HTR-8/SVneo (cell line): ENCODE data around the gene PCLAF.
"Not testable (repeated sequence)": the region's sequence is repeated elsewhere in the genome, so short reads cannot be mapped to it uniquely, and the experiment has no call there.

Experiments used
- DNase-seq: peaks from one replicate; pipeline ENCODE4 v3.0.0; 2011; ENCODE audit warnings: low spot score, mixed read lengths; ENCODE audit not compliant: insufficient read length
- FAIRE-seq: peaks from 2 replicates; lab custom pipeline; 2011; peaks lifted over from hg19 to GRCh38; lab: Jason Lieb, UNC

The PCLAF gene

DNA sequence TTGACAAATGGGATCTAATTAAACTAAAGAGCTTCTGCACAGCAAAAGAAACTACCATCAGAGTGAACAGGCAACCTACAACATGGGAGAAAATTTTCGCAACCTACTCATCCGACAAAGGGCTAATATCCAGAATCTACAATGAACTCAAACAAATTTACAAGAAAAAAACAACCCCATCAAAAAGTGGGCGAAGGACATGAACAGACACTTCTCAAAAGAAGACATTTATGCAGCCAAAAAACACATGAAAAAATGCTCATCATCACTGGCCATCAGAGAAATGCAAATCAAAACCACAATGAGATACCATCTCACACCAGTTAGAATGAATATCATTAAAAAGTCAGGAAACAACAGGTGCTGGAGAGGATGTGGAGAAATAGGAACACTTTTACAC is 49.6 kb downstream of the PCLAF start:
- FAIRE-seq, DNase-seq: not testable (repeated sequence)

- not testable (repeated sequence) for FAIRE-seq, DNase-seq
Measured at GRCh38 chr15:64326975-64327374, 54.3 kb downstream of the PCLAF start.

GRCh38 chr15:64326458-64326857 is 54.8 kb downstream of the PCLAF start:
- not testable (repeated sequence) for DNase-seq, FAIRE-seq

- DNase-seq, result no peak
- no peak for FAIRE-seq
Measured at GRCh38 chr15:64324165-64324877, 56.9 kb downstream of the PCLAF start.

GRCh38 chr15:64315216-64315615 is 66.0 kb downstream of the PCLAF start:
- no peak for FAIRE-seq
- DNase-seq, result no peak

GRCh38 chr15:64314456-64314855 is 66.8 kb downstream of the PCLAF start:
- DNase-seq (no peak), FAIRE-seq (no peak)
